GM10266 (cell line): ENCODE data around the gene NOTCH2.

Experiments used
- DNase-seq: peaks from one replicate; pipeline ENCODE4 v3.0.0; 2012; ENCODE audit errors: extremely low spot score
- TF ChIP-seq, protein P1 (sequence below): IDR thresholded peaks from 2 replicates; pipeline ENCODE4 v1.5.1; 2012; ENCODE audit warnings: mild to moderate bottlenecking, low read depth; ENCODE audit not compliant: control insufficient read depth, insufficient read depth; ENCODE audit errors: missing control alignments

NOTCH2 gene

DNA sequence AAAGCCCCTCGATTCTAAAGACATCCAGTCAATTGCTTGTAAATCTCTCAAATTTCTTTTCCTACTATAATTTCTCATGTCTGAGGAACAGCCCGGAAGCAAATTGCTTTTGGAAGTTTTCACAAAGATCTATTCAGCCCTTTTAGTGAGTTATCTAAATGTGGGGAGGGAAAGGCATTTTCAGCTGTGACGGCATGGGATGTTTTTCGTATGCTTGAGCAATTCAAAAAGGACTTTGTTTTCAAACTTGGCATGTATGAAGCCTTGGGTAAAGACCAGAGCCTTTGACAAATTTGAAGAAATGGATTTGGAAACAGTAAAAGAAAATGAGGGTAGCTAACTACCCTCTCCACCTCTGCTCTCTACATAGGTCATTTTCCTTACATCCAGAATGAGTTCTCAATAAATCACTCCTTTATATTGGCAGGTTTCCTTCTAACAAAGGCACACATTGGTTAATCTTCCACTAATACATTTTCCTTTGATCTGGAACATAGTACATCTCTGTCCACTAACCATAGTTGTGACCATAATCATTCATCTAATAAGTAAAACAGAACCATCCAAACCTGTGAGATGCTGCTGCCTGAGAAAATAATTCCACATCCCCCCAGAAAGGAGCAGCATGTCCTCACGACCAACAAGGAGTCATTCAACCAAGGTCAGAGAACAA is 107.0 kb downstream of the NOTCH2 start:
- TF ChIP-seq, protein P1, sequence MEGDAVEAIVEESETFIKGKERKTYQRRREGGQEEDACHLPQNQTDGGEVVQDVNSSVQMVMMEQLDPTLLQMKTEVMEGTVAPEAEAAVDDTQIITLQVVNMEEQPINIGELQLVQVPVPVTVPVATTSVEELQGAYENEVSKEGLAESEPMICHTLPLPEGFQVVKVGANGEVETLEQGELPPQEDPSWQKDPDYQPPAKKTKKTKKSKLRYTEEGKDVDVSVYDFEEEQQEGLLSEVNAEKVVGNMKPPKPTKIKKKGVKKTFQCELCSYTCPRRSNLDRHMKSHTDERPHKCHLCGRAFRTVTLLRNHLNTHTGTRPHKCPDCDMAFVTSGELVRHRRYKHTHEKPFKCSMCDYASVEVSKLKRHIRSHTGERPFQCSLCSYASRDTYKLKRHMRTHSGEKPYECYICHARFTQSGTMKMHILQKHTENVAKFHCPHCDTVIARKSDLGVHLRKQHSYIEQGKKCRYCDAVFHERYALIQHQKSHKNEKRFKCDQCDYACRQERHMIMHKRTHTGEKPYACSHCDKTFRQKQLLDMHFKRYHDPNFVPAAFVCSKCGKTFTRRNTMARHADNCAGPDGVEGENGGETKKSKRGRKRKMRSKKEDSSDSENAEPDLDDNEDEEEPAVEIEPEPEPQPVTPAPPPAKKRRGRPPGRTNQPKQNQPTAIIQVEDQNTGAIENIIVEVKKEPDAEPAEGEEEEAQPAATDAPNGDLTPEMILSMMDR, result no peak
- no peak for DNase-seq

DNA sequence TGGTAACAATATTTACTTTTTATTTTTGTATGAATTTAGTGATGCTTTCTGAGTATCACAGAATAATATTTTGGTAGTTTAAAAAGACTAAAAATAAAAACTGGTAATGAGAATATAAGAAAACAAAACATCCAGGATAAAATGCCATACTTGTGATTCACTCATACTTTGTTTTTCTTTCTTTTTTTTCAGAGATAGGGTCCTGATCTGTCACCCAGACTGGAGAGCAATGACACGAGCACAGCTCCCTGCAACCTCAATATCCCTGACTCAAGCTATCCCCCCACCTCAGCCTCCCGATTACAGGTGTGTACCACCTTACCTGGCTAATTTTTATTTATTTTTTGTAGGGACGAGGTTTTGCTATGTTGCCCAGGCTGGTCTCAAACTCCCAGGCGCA is 109.0 kb downstream of the NOTCH2 start:
- no peak for DNase-seq
- TF ChIP-seq, protein P1, result no peak

DNA sequence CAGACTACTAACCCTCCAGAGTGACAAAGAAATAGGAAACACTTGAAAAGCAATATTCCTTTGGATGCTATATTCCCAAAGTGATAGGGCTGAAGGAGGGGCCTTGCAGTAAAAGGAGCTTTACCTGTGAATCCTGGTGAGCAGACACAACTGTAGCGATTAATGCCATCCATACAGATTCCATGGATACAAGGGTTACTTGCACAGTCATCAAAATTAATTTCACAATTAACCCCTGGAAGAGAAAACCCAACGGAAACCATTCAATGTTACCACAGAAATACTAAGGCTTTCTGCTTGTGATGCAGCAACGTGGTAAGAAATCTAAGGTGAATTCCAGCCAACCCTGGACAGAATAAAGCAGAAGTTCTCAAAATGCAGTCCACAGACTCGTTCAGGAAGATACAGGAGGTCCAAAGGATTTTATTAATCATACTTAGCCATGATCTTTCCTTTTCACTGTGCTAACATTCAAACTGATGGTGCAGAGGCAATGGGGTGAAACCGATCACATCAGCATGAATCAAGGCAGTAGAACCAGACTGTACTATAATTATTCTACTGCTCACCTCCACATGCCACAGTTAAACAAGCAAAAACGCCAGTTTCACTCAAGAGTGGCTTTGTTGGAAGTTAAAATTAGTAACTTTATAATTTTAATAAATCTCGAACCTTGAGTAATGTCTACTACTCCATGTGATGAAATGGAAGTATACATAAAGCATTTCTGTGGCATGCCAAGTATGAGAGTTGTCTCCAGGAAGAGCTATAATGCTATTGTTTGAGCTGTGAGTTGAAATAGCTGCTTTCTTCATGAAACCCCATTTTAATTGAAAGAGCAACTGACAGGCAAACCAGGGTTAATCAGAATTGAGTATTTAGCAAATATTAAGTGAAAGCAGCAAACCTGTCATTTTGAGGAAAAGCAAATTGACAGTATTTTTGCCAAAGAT is 109.9 kb downstream of the NOTCH2 start:
- TF ChIP-seq, protein P1, result no peak
- DNase-seq, result no peak

DNA sequence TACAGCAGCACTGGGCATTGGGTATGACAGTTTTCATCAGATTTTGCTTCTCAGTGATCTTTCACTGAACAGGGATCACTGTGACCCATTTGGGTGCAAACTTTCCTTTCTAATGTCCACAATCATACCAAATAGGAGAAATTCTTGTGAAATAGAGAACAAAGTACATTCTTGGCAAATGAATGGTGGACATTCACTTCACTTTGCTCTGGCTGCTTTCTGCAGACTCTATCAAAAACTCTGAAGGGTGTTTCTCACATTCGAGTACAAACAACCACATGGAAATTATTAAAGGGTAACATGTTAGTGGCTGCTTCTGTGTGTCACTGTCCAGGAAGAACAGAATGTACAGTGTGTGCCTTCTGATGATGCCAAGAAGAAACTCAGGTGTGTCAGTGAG is 111.2 kb downstream of the NOTCH2 start:
- no peak for DNase-seq
- TF ChIP-seq, protein P1, result no peak

DNA sequence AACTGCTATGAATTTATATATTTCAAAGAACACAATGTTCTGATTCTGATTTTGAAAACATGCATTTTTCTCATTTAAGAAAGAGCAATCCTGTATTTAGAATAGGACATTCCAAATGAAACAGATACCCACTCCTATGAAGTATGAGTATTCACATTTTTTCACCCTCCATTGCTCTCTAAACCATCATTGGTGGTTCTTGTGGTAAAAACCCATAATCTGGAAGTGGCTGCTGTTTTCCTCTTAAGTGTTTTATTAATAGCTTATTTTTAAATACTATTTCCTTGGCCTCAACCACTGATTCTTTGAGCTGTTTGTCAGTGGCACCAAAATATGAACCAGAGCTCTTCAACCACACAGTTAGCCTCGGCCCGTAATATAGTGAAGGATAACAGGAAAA is 113.2 kb downstream of the NOTCH2 start:
- no peak for DNase-seq
- TF ChIP-seq, protein P1, result no peak

DNA sequence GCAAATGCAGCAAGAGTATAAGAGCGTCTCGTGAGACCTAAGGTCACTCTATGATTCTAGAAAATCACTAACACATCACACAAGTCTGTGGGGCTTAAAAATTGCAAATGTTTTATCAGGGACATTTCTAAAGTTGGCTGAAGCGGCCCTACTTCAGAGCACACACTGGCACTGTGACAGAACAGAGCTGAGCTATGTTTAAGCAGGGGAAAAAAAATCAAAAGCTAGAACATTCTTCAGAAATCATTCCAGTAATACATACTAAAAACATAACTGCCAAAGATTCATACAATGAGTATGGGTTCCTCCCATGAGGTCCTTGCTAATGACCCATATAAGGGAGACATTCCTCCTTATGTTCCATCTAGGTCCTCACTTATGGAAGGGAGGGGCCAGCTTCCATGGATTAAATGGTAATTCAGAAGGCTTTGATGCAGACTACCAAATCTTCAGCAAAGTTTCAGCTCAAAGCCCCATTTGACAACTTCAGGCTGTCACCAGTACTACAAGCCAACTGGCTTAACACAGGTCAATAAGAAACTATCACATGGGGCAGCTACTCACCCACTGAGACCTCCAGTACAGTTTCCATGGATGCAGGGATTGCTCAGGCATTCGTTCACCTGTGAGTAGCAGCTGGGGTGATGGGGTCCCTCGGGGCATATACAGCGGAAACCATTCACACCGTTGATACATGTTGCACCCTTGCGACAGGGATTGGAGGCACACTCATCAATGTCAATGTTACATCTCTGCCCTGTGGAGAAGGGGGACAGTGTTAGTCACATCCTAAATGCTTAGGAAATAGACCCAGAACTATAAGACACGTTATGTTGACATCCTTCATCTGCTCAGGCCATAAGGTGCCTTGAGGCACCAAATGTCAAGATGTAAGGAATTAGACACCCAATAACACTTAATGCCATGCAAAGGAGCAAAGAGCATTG is 114.7 kb downstream of the NOTCH2 start:
- TF ChIP-seq, protein P1, result no peak
- no peak for DNase-seq
